Keratinocyte (primary cell): Measurements from ENCODE around the gene STRN.

Experiments
- CTCF ChIP-seq, 3 experiments: IDR thresholded peaks in 1 of 3; conservative IDR thresholded peaks in 1 of 3; optimal IDR thresholded peaks in 1 of 3; 2 replicates in 2 of 3; 3 replicates in 1 of 3; pipeline versions ENCODE3 to v1.5.1; 2011; ENCODE audit warnings: low read length in 3 of 3, mild to moderate bottlenecking in 3 of 3, moderate library complexity in 2 of 3, control low read depth in 1 of 3, inconsistent platforms in 1 of 3; ENCODE audit not compliant: insufficient read depth in 2 of 3; ENCODE audit errors: extremely low read depth in 1 of 3
- EZH2 ChIP-seq: IDR thresholded peaks from one replicate; pipeline ENCODE4 v1.6.1; 2012; ENCODE audit warnings: inconsistent platforms, mild to moderate bottlenecking, low read length, moderate library complexity

- TF ChIP-seq CTCF (optimal IDR thresholded peaks at IDR 0.05 in 1 of 3, IDR thresholded peaks at IDR 0.05 in 1 of 3, conservative IDR thresholded peaks at IDR 0.05 in 1 of 3; ENCODE audit: extremely low read depth in 1 of 3, insufficient read depth in 2 of 3, low read length in 3 of 3): no peak
- TF ChIP-seq EZH2: no peak
These were observed 163.4 kb downstream of the STRN start for GRCh38 chr2:36802952-36803351.
